ENCODE data around the gene LRRC1.
"Not testable (repeated sequence)": the region's sequence is repeated elsewhere in the genome, so short reads cannot be mapped to it uniquely, and the experiment has no call there.

Gene LRRC1

GRCh38 chr6:53803081-53803860 is 8.5 kb downstream of the LRRC1 start:
- Histone ChIP-seq H3K4me1 (ENCODE audit: control insufficient read depth, insufficient read depth, low read length) (peaks cover 15% of the 10 kb centered on the region), H3K4me3 (ENCODE audit: low read depth, low read length) (no peak overlapping the region), H3K9ac (ENCODE audit: low read depth, low read length) (no peak overlapping the region), H3K27me3 (ENCODE audit: control insufficient read depth, insufficient read depth, low read length) (no peaks in the 10 kb centered on the region), H3K36me3 (ENCODE audit: control insufficient read depth, insufficient read depth, low read length) (no peaks in the 10 kb centered on the region), H3K27ac (ENCODE audit: low read depth, low read length) (no peak overlapping the region), H3K9me3 (ENCODE audit: control insufficient read depth, insufficient read depth, low read length) (no peaks in the 10 kb centered on the region)

- peaks cover 15% of the 10 kb centered on the region for H3K4me1 ChIP-seq (ENCODE audit: control insufficient read depth, insufficient read depth, low read length)
- H3K27ac ChIP-seq (ENCODE audit: low read depth, low read length) = no peak overlapping the region
- no peaks in the 10 kb centered on the region for H3K36me3 ChIP-seq (ENCODE audit: control insufficient read depth, insufficient read depth, low read length)
- H3K27me3 ChIP-seq (ENCODE audit: control insufficient read depth, insufficient read depth, low read length) = no peaks in the 10 kb centered on the region
- H3K9me3 ChIP-seq (ENCODE audit: control insufficient read depth, insufficient read depth, low read length) = no peaks in the 10 kb centered on the region
- no peak overlapping the region for H3K4me3 ChIP-seq (ENCODE audit: low read depth, low read length)
- no peak overlapping the region for H3K9ac ChIP-seq (ENCODE audit: low read depth, low read length)
Measured at GRCh38 chr6:53805016-53805415, 10.2 kb downstream of the LRRC1 start.

GRCh38 chr6:53805725-53806124 is 10.9 kb downstream of the LRRC1 start:
- H3K9me3 ChIP-seq (ENCODE audit: control insufficient read depth, insufficient read depth, low read length) = no peaks in the 10 kb centered on the region
- no peak overlapping the region for H3K9ac ChIP-seq (ENCODE audit: low read depth, low read length)
- no peaks in the 10 kb centered on the region for H3K27me3 ChIP-seq (ENCODE audit: control insufficient read depth, insufficient read depth, low read length)
- no peak overlapping the region for H3K4me3 ChIP-seq (ENCODE audit: low read depth, low read length)
- H3K27ac ChIP-seq (ENCODE audit: low read depth, low read length) = peak overlapping the region; percentile 16
- H3K36me3 ChIP-seq (ENCODE audit: control insufficient read depth, insufficient read depth, low read length) = no peaks in the 10 kb centered on the region
- H3K4me1 ChIP-seq (ENCODE audit: control insufficient read depth, insufficient read depth, low read length) = peaks cover 16% of the 10 kb centered on the region

GRCh38 chr6:53807606-53808005 is 12.8 kb downstream of the LRRC1 start:
- H3K4me1 ChIP-seq (ENCODE audit: control insufficient read depth, insufficient read depth, low read length) = peaks cover 24% of the 10 kb centered on the region
- H3K9me3 ChIP-seq (ENCODE audit: control insufficient read depth, insufficient read depth, low read length); H3K9ac ChIP-seq (ENCODE audit: low read depth, low read length); H3K27me3 ChIP-seq (ENCODE audit: control insufficient read depth, insufficient read depth, low read length); H3K36me3 ChIP-seq (ENCODE audit: control insufficient read depth, insufficient read depth, low read length); H3K4me3 ChIP-seq (ENCODE audit: low read depth, low read length); H3K27ac ChIP-seq (ENCODE audit: low read depth, low read length): not testable (repeated sequence)

GRCh38 chr6:53808302-53808881 is 13.6 kb downstream of the LRRC1 start:
- peaks cover 24% of the 10 kb centered on the region for H3K4me1 ChIP-seq (ENCODE audit: control insufficient read depth, insufficient read depth, low read length)
- H3K27ac ChIP-seq (ENCODE audit: low read depth, low read length) = no peak overlapping the region
- no peaks in the 10 kb centered on the region for H3K27me3 ChIP-seq (ENCODE audit: control insufficient read depth, insufficient read depth, low read length)
- no peak overlapping the region for H3K4me3 ChIP-seq (ENCODE audit: low read depth, low read length)
- H3K9ac ChIP-seq (ENCODE audit: low read depth, low read length) = no peak overlapping the region
- no peaks in the 10 kb centered on the region for H3K9me3 ChIP-seq (ENCODE audit: control insufficient read depth, insufficient read depth, low read length)
- H3K36me3 ChIP-seq (ENCODE audit: control insufficient read depth, insufficient read depth, low read length) = no peaks in the 10 kb centered on the region

GRCh38 chr6:53809691-53810090 is 14.9 kb downstream of the LRRC1 start:
- no peak overlapping the region for H3K4me3 ChIP-seq (ENCODE audit: low read depth, low read length)
- H3K9ac ChIP-seq (ENCODE audit: low read depth, low read length) = no peak overlapping the region
- H3K27ac ChIP-seq (ENCODE audit: low read depth, low read length) = no peak overlapping the region
- H3K4me1 ChIP-seq (ENCODE audit: control insufficient read depth, insufficient read depth, low read length) = peaks cover 37% of the 10 kb centered on the region
- no peaks in the 10 kb centered on the region for H3K36me3 ChIP-seq (ENCODE audit: control insufficient read depth, insufficient read depth, low read length)
- H3K9me3 ChIP-seq (ENCODE audit: control insufficient read depth, insufficient read depth, low read length) = no peaks in the 10 kb centered on the region
- H3K27me3 ChIP-seq (ENCODE audit: control insufficient read depth, insufficient read depth, low read length) = no peaks in the 10 kb centered on the region

- no peak overlapping the region for H3K9ac ChIP-seq (ENCODE audit: low read depth, low read length)
- H3K27me3 ChIP-seq (ENCODE audit: control insufficient read depth, insufficient read depth, low read length) = no peaks in the 10 kb centered on the region
- no peaks in the 10 kb centered on the region for H3K36me3 ChIP-seq (ENCODE audit: control insufficient read depth, insufficient read depth, low read length)
- H3K9me3 ChIP-seq (ENCODE audit: control insufficient read depth, insufficient read depth, low read length) = no peaks in the 10 kb centered on the region
- H3K4me1 ChIP-seq (ENCODE audit: control insufficient read depth, insufficient read depth, low read length) = peaks cover 38% of the 10 kb centered on the region
- H3K27ac ChIP-seq (ENCODE audit: low read depth, low read length) = peak overlapping the region; percentile 83
- H3K4me3 ChIP-seq (ENCODE audit: low read depth, low read length) = no peak overlapping the region
Measured at GRCh38 chr6:53811082-53811481, 16.3 kb downstream of the LRRC1 start.

- peak overlapping the region; percentile 83 for H3K27ac ChIP-seq (ENCODE audit: low read depth, low read length)
- peaks cover 36% of the 10 kb centered on the region for H3K4me1 ChIP-seq (ENCODE audit: control insufficient read depth, insufficient read depth, low read length)
- H3K4me3 ChIP-seq (ENCODE audit: low read depth, low read length) = no peak overlapping the region
- H3K9me3 ChIP-seq (ENCODE audit: control insufficient read depth, insufficient read depth, low read length) = no peaks in the 10 kb centered on the region
- H3K36me3 ChIP-seq (ENCODE audit: control insufficient read depth, insufficient read depth, low read length) = no peaks in the 10 kb centered on the region
- no peaks in the 10 kb centered on the region for H3K27me3 ChIP-seq (ENCODE audit: control insufficient read depth, insufficient read depth, low read length)
- no peak overlapping the region for H3K9ac ChIP-seq (ENCODE audit: low read depth, low read length)
Measured at GRCh38 chr6:53811746-53812145, 16.9 kb downstream of the LRRC1 start.

GRCh38 chr6:53813096-53813495 is 18.3 kb downstream of the LRRC1 start:
- no peaks in the 10 kb centered on the region for H3K27me3 ChIP-seq (ENCODE audit: control insufficient read depth, insufficient read depth, low read length)
- H3K4me3 ChIP-seq (ENCODE audit: low read depth, low read length) = no peak overlapping the region
- no peaks in the 10 kb centered on the region for H3K9me3 ChIP-seq (ENCODE audit: control insufficient read depth, insufficient read depth, low read length)
- no peak overlapping the region for H3K27ac ChIP-seq (ENCODE audit: low read depth, low read length)
- H3K9ac ChIP-seq (ENCODE audit: low read depth, low read length) = no peak overlapping the region
- H3K36me3 ChIP-seq (ENCODE audit: control insufficient read depth, insufficient read depth, low read length) = no peaks in the 10 kb centered on the region
- peaks cover 36% of the 10 kb centered on the region for H3K4me1 ChIP-seq (ENCODE audit: control insufficient read depth, insufficient read depth, low read length)

- H3K27ac ChIP-seq (ENCODE audit: low read depth, low read length) = no peak overlapping the region
- peaks cover 36% of the 10 kb centered on the region for H3K4me1 ChIP-seq (ENCODE audit: control insufficient read depth, insufficient read depth, low read length)
- no peaks in the 10 kb centered on the region for H3K27me3 ChIP-seq (ENCODE audit: control insufficient read depth, insufficient read depth, low read length)
- H3K36me3 ChIP-seq (ENCODE audit: control insufficient read depth, insufficient read depth, low read length) = no peaks in the 10 kb centered on the region
- no peaks in the 10 kb centered on the region for H3K9me3 ChIP-seq (ENCODE audit: control insufficient read depth, insufficient read depth, low read length)
- no peak overlapping the region for H3K4me3 ChIP-seq (ENCODE audit: low read depth, low read length)
- H3K9ac ChIP-seq (ENCODE audit: low read depth, low read length) = no peak overlapping the region
Measured at GRCh38 chr6:53813801-53814200, 19.0 kb downstream of the LRRC1 start.

GRCh38 chr6:53814353-53814752 is 19.5 kb downstream of the LRRC1 start:
- no peak overlapping the region for H3K4me3 ChIP-seq (ENCODE audit: low read depth, low read length)
- peaks cover 36% of the 10 kb centered on the region for H3K4me1 ChIP-seq (ENCODE audit: control insufficient read depth, insufficient read depth, low read length)
- no peaks in the 10 kb centered on the region for H3K27me3 ChIP-seq (ENCODE audit: control insufficient read depth, insufficient read depth, low read length)
- H3K9ac ChIP-seq (ENCODE audit: low read depth, low read length) = no peak overlapping the region
- no peak overlapping the region for H3K27ac ChIP-seq (ENCODE audit: low read depth, low read length)
- no peaks in the 10 kb centered on the region for H3K36me3 ChIP-seq (ENCODE audit: control insufficient read depth, insufficient read depth, low read length)
- H3K9me3 ChIP-seq (ENCODE audit: control insufficient read depth, insufficient read depth, low read length) = no peaks in the 10 kb centered on the region

All from HUES48 (cell line).